Activated CD4-positive, CD25-positive, alpha-beta regulatory T cell treated with anti-CD3 and anti-CD28 coated beads, Interleukin-2, amount 50 U/mL, for 24 hours (primary cell): ENCODE measurements around the gene NCKAP5.

ENCODE experiments used
- ATAC-seq, 2 donors: fragments of 150-1000 bp; cut with Tn5 transposase; one replicate each; pipeline ENCODE4 v1.10.0; 2021; ENCODE audit warnings: mild to moderate bottlenecking in 1 of 2, moderate library complexity in 1 of 2

The NCKAP5 gene

DNA sequence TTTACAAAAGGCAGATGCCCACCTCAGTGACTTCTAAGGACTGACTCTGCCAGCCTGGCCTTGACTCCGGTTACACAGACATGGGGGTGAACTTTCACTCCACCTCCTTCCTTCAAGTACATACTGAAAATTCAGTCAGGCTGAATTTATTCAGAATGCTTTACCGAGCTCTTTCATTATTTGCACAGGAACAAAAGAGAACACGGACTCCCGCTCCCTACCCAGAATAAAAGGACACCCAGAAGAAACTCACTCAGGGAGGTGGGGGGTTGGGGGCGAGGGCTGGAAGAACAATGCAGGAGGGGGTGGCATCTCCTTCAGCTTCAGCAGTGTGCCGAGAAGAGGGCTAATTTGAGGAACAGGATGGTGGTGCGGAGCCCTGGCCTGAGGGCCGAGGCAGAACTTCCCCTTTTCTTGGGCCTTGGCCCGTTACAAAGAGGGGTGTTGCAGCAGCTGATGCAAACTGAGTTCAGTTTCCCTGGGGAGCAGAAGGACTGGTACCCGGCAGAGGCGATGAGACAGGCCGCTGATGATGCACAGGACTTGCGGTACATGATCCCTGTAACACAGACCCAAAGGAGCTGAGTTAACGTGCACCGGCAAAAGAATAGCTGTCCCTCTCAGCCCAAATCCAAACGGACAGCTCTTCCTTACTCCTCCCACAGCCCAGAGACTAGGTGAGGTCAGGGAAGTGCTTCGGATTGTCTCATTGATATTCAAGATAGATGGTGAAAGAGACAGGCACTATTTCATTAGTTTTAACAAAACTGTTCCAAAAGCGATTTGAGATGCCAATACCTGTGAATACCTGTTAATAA is 922.3 kb downstream of the NCKAP5 start:
- no peak for ATAC-seq

DNA sequence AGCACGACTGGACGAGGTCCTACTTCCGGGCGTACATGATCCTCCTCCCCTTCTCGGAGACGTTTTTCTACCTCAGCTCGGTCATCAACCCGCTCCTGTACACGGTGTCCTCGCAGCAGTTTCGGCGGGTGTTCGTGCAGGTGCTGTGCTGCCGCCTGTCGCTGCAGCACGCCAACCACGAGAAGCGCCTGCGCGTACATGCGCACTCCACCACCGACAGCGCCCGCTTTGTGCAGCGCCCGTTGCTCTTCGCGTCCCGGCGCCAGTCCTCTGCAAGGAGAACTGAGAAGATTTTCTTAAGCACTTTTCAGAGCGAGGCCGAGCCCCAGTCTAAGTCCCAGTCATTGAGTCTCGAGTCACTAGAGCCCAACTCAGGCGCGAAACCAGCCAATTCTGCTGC is 923.1 kb downstream of the NCKAP5 start:
- no peak for ATAC-seq

DNA sequence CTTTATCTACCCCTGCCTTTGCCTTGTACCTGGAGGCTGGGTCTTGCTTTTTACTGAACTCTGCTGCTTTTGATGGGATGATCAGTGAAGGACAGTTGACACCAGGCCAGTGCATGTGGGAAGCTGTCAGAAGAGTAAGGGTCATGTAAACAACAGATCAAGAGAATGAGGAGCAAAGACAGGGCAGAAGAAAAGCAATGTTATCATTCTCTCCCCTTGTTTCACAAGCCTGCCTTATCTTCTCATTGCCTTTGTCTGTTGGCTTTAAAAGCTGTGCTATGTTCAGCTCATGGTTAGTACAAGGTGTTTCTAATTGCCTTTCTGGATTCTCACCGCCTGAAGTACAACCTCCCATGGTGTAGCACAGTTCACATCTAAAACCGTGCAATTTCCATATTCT is 925.8 kb downstream of the NCKAP5 start:
- no peak for ATAC-seq

DNA sequence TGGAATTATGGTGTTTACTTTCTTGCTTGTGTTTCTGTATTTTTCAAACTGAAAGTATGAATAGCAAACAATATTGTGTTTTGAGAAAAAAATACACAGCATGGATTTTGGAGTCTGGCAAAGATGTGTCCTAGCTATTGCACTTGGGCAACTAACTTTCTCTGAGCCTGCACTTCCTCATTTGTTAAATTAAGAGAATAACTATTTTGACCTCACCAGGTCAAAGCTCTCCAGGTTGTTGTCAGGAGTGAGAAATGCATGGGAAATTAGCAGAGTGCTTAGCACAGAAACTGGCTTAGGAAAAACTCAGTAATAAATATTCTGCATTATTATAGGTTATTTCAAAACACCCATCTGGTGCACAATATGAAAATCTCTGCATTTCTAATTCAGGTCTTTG is 926.4 kb downstream of the NCKAP5 start:
- no peak for ATAC-seq

GRCh38 chr2:132640116-132640515 is 928.1 kb downstream of the NCKAP5 start:
- ATAC-seq = no peak

DNA sequence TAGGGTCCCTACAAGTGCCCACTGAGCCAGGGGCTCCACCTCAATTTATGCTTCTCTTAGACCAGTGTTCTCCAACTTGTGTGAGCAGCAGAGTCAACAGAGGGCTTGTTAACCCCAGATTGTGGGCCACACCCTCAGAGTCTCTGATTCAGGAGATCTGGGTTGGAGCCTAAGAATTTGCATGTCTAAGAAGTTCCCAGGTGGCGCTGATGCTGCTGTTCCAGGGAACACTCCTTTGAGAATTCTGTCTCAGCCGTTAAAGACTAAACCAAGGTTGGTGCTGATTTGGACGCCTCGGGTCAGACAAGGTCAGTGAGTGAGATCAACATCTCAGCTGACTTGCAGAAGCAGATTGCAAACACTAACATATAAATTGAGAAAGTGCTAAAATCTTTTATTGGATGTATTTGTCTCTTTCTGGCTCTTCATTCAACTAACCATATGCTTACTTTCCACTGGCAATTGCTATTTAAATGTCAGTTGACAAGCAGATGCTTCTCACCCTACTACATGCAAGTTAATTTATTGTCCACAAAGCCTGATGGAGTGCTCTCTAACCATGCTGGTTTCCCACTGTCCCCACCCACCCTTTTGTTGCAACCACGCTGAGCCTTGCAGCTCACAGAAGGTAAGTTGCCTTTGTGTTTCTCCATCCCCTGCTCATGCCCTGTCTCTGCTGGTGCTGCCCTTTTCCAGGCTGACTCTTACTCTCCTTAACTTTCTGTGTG is 929.8 kb downstream of the NCKAP5 start:
- ATAC-seq = no peak

DNA sequence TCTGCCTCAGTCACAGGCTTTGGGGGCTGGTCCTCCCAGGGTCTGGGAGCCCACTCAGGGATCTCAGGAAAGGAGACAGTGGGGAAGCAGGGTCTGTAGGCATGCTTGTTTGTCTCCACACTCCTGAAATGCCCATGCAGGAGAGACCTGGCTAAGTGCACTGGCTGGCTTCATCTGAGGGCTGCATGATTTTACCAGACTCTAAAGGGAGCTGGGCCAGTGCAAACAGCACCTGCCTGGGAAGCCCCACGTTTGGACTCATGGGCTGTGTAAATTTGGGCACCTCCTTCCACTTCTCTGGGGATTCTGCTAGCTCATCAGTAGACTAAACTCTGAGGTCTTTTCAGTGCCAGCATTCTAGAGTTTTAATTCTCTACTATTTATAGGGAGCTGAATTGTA is 931.9 kb downstream of the NCKAP5 start:
- no peak for ATAC-seq

GRCh38 chr2:132633635-132634034 is 934.6 kb downstream of the NCKAP5 start:
- ATAC-seq = no peak

DNA sequence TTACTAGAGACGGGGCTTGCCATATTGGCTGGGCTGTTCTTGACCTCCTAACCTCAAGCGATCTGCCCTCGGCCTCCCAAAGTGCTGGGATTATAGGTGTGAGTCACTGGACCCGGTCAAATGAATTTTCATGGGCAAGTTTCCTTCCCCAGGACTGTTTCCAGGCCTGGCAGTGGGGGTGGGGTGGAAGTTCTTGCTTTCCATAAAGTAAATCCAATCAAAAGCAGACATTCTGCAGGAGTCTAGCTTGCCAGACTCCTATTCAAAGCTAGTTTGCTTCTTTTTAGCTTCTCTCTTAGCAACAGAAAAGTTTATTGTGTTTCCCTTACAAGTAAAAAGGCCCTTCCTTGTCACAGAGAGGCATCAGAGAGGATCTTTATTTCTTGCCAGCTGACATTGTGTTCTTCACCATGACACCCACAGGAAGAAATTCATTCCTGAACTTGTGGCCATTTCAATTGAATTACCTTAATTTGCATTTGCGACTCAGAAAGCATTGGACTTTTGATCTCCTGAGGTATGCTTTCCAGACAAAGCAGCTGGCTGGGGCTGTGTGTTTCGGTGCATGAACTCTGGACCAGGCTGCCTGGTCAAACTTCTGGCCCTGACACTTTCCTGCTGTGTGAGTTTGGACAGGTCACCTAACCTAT is 936.1 kb downstream of the NCKAP5 start:
- no peak for ATAC-seq

DNA sequence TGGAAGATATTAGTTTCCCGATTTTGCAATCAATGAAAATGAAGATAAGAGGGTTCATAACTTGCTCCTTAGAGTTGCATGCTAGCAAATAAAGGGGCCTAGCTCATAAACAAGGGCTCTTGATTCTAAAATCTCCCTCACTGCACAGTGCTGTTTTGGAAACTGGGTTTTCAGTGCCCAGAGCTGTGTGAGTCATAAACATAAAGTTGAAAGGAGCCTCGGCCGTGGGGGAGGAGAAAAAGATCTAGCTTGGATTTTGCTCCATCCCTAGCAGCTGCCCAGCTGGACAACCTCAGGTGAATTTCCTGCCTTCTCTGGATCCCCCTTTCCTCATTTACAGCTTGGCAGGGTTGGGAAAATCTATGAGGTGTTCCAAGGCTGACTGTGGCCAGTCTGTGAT is 940.7 kb downstream of the NCKAP5 start:
- ATAC-seq = no peak

DNA sequence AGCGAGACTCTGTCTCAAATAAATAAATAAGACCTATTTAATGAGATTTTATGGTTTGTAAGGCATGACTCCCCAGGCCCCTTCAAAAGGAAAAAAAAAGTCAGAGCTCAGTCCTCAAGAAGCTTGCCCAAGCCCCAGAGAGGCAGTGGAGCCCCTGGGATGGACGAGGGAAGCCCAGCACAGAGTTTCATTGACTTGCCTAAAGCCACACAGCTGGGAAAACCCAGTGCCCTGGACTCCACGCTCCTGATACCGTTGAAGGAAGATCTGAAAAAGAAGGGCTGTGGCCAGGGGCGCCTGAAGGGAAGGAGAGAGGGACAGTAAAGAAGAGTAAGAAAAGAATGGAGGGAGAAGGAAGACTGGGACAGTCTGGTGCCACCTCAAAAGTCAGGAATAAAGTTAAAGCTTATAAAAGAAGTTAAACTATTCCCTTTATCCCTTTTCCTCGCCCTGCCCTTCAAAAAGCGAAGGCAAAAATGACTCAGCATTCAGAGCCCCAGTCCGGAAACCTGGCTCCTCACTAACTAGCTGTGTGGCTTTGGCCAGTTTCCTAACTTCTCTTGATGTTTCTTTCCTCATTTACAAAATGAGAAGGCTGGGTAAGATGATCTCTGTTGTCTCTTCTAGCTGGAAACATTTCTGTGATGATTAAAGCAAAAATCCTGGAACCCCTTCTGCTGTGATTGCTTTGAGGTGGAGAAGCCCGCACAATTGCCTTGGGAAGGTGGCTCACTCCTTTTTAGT is 945.0 kb downstream of the NCKAP5 start:
- no peak for ATAC-seq
